ENCODE results near the gene TPM3.
"Not testable (repeated sequence)": the region's sequence is repeated elsewhere in the genome, so short reads cannot be mapped to it uniquely, and the experiment has no call there.

The TPM3 gene

GRCh38 chr1:154171880-154172279 is 20.0 kb downstream of the TPM3 start:
- intact Hi-C loops (cut with DNase I) = no loop called here

DNA sequence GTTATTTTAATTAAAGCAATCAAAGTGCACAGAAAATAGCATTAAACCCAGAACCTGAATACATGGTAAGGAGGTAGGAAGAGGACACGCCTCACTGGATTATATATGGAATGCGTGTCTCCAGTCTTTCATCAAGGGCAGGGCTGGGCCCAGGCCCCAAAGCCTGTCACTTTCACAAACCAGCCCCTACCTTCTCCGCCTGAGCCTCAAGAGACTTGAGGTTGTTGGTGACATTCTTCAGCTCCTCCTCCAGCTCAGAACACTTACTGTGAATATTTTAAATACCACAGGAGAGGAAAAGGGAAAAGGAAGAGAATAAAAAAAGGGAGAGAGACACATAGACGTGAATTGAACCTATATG is 20.7 kb downstream of the TPM3 start:
- no peak for DNase-seq
- intact Hi-C loops (cut with DNase I) = no loop called here

More at GRCh38 chr1:154171880-154172279, 20.0 kb downstream of the TPM3 start:
- no peak for DNase-seq

DNA sequence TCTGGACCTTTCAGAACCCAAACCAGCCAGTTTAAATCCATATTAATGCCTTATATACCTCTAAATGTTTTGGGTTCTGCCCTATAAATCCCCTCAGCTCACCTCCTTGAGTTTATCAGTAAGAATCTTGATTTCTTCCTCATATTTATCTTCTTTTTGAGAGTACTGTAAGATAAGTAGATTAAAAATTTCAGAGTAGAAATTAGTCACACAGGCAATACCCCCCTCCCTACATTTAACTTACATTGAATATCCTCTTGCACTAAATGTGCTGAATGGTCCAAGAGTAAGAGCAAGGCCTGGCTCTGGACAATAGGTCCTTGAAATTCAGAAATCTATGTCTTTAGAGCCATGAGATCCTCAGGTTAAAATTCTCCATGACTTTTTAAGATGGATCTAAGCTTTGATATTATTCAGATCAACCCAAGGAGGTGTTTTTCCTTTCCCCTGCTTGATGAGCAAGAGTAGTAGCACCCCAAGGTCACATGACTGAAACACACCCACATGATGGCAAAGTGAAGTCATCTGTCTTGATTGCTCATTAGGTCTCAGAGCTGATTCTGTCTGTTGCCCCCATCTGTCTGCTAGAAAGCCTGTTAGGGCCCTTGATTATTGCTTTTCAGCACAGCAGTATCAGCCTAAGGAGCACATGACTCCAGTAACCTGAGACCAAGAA is 21.2 kb downstream of the TPM3 start:
- no peak for DNase-seq
- intact Hi-C loops (cut with DNase I) = no loop called here

- no peak for DNase-seq
- intact Hi-C loops (cut with DNase I) = no loop called here
Observed at GRCh38 chr1:154167461-154167860, 24.4 kb downstream of the TPM3 start.

DNA sequence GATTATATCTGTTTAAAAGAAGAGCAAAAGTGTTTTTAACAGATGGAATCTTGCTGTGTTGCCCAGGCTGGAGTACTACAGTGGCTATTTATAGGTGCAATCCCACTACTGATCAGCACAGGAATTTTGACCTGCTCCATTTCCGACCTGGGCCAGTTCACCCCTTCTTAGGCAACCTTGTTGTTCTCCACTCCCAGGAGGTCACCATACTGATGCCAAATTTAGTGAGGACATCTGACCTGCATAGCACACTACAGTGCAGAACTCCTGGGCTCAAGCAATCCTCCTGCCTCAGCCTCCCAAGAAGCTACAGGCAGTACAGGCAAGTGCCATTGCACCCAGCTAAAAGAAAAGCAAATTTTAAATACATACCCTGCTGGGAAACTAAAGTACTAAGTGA is 25.7 kb downstream of the TPM3 start:
- intact Hi-C loops (cut with DNase I) = no loop called here
- DNase-seq = no peak

DNA sequence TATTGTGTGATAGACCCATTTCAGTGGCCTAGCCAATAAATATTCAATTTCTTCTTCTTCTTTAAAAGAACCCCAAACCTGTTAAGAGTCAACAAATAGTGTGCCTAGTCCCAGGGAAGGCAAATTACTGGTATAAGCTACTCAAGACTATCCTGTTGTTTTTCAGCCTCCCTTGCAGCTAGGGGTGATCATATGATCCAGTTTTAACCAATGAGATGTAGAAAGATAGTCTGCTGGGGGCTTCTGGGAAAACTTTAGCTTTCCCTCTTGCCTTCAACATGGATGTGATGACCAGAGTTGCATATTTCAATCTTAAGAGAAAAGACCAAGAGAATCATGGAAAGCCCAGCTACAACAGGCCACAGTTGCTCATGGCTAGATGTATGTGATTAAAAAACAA is 32.3 kb downstream of the TPM3 start:
- DNase-seq = no peak
- intact Hi-C loops (cut with DNase I) = no loop called here

- intact Hi-C loops (cut with DNase I) = no loop called here
- no peak for DNase-seq
Observed at GRCh38 chr1:154158307-154159125, 33.4 kb downstream of the TPM3 start.

DNA sequence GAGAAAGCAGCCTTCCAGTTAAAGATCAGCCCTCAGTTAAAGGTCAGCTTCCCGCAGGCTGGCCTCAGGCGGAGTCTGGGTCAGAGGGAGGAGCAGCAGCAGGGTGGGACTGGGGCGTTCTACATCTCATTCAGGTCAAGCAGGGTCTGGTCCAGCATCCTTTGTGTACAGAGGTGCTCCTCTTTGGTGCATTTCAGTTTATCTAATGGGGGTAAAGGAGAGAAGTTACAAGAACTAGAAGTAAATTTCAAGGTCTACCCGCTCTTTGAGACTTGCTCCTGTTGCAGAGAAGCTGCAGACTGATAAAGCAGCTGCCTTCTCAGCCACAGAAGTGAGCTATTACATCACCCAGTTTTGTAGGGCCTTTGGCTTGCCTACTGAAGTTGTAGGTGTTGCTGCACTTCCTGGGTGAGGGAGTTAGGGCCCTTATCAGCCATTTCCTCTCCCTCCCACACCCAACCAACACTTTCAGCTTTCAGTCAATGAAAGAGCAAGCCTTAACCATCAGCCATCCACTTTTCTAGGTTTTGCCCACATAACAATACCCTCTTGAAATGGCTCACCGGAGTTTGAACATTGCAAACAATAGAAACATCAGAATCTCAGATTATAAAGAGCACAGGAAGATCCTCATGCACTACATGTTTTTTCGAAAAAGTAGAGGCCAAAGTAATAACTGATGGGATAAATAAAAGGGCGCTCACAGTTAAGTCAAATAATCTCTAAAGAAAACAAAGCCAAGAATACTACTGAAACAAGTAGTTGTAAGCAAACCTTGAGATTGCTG is 34.2 kb downstream of the TPM3 start:
- intact Hi-C loops (cut with DNase I) = no loop called here
- DNase-seq = no peak

GRCh38 chr1:154155251-154155650 is 36.6 kb downstream of the TPM3 start:
- DNase-seq = no peak

GRCh38 chr1:154154534-154155191 is 37.2 kb downstream of the TPM3 start, which contains the start of gene NUP210L:
Gene NUP210L (minus strand): TSS chr1:154155073.
- no peak for DNase-seq
- intact Hi-C loops (cut with DNase I) = no loop called here

More at GRCh38 chr1:154155251-154155650, 36.6 kb downstream of the TPM3 start:
- intact Hi-C loops (cut with DNase I) = no loop called here

- intact Hi-C loops (cut with DNase I) = no loop called here
- no peak for DNase-seq
Observed at GRCh38 chr1:154154053-154154452, 37.8 kb downstream of the TPM3 start.

GRCh38 chr1:154151311-154151710 is 40.6 kb downstream of the TPM3 start:
- intact Hi-C loops (cut with DNase I) = no loop called here
- DNase-seq = no peak

GRCh38 chr1:154148807-154149206 is 43.1 kb downstream of the TPM3 start:
- DNase-seq = no peak
- intact Hi-C loops (cut with DNase I) = no loop called here

- DNase-seq; intact Hi-C loops (cut with DNase I): not testable (repeated sequence)
Observed at GRCh38 chr1:154147505-154147904, 44.4 kb downstream of the TPM3 start.

DNA sequence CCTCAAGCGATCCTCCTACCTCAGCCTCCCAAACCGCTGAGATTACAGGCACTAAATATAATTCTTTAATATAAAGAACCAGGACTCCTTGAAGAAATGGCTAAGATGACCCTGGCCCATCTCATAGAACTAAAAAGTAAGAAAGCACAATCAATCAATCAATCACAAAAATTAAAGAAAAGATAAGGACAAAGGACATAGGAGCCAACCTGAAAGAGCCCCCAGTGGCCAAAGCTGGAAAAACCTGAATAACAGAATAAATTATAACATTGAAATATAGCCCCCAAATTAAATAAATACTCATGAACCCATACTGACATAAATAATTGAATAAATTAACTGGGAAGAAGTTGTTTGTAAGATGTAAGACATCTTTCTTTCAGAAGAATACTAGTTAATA is 45.9 kb downstream of the TPM3 start:
- no peak for DNase-seq
- intact Hi-C loops (cut with DNase I) = no loop called here

- no peak for DNase-seq
- intact Hi-C loops (cut with DNase I) = no loop called here
Observed at GRCh38 chr1:154142358-154142757, 49.5 kb downstream of the TPM3 start.

- DNase-seq = no peak
- intact Hi-C loops (cut with DNase I) = no loop called here
Observed at GRCh38 chr1:154141240-154141639, 50.7 kb downstream of the TPM3 start.

DNA sequence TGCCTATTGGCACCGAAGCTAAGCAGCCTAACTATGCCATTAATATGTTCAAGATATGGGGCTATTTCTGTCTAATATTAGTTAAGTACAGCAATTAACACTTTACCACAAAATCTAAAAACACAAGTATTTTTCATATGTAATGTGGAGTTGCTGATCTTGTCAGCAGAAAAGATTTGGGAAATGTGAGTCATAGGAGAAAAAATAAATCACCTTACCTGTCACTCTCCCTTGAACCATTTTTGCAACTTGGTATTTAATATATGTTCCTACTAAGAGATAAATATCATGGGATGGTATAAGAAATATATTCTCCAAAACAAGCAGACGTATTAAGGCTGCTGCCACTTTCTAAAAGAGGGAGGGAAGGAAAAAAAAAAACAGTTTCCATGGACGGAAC is 54.0 kb downstream of the TPM3 start:
- DNase-seq = no peak
- intact Hi-C loops (cut with DNase I) = loop anchor here (10.0 kb wide), 1 partner anchor 113 kb away; no protein-coding TSS in a partner anchor

DNA sequence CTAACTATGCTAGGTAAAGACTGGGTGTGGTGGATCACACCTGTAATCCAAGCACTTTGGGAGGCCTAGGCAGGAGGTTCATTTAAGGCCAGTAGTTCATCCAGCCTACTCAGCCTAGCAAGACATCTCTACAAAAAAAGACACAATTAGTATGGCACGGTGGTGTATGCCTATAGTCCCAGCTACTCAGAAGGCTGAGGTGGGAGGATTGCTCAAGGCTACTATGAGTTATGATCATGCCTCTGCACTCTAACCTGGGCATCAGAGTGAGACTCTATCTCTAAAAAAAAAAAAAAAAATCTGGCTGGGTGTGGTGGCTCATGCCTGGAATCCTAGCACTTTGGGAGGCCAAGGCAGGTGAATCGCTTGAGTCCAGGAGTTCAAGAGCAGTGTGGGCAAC is 58.6 kb downstream of the TPM3 start:
- DNase-seq = no peak
- intact Hi-C loops (cut with DNase I) = loop anchor here (10.0 kb wide), 1 partner anchor 108 kb away; no protein-coding TSS in a partner anchor

DNA sequence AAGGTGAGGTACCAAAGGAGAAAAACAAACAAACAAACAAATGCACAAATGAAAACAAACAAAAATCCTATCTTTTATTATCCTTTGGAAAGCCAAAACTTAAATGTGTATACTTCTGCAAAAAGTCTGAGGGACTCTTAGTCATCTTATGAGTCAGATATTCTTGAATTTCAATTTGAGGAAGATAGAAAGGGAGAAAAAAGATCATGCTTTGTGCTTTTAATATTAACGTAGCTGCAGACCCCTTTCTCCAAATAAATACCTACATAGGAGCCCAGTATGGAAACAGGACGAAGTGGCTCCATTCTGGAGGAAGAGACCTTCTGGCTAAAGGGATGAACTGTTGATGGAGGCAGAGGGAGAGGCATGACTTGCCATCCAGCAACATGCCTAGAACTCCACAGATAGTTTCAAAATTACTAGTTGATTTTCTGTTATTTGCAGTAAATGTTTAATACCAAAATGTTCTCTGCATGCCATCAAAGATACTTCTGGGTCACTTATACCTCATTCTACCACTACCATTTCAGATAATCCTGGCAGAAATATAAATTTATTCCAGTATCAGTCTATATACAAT is 62.4 kb downstream of the TPM3 start:
- no peak for DNase-seq
- intact Hi-C loops (cut with DNase I) = no loop called here

All from posterior cingulate gyrus (tissue), 11 donors.